ENCODE results near the gene CCDC85A. TPM values are rescaled to one million over a fixed set of nuclear protein-coding genes. Genes with fewer than 3 reads are reported as not detected.

The CCDC85A gene
- total and polyA plus RNA-seq, 11 donors, result 1.6 to 14.2 (median 4.0) TPM

- DNase-seq (no peak), ATAC-seq (no peak)
- intact Hi-C loops (cut with DNase I), result no loop called here
- Histone ChIP-seq H3K9me3 (no peaks in the 10 kb centered on the region), H3K36me3 (peaks cover 0 to 3% (median 0%) of the 10 kb centered on the region in 9 donors), H3K4me3 (no peak overlapping the region), H3K27ac (no peak overlapping the region), H3K4me1 (peaks cover 0 to 4% (median 0%) of the 10 kb centered on the region in 12 donors), H3K27me3 (no peaks in the 10 kb centered on the region)
- WGBS, 4 donors, result 68 to 80% (median 75%) methylated on average over 2 of the region's 2 CpGs
- no peak for TF ChIP-seq CTCF (IDR thresholded peaks at IDR 0.05)
- TF ChIP-seq POLR2A (IDR thresholded peaks at IDR 0.05), result no peak
Measured at GRCh38 chr2:56380861-56381260, 197.1 kb downstream of the CCDC85A start.

DNA sequence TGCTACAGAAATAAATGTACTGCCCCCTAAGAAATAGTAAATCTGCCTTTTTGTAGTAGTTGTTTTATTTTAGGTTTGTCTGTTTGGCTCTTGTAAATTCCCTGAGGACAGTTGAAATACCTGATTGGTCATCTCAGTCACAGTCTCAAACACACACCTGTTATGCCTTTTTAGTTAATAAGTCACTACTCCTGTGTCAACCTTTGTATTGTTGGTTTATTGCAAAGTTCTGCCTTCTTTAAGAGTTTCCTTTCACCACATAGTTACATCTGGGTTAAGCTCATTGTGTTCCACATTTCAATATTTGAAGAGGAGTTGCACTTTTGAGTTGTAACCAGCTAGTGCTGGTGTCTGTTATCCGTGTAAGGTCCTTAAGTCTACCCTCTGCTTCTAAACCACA lies 198.7 kb downstream of the CCDC85A start:
- DNase-seq, result no peak
- 0% methylated on average over 1 of the region's 1 CpG for WGBS, 4 donors
- no peaks in the 10 kb centered on the region for H3K9me3 ChIP-seq
- no peak overlapping the region for H3K27ac ChIP-seq
- TF ChIP-seq POLR2A (IDR thresholded peaks at IDR 0.05) (no peak), CTCF (IDR thresholded peaks at IDR 0.05) (no peak)
- H3K36me3 ChIP-seq, result peaks cover 0 to 3% (median 0%) of the 10 kb centered on the region in 9 donors
- no peaks in the 10 kb centered on the region for H3K4me1 ChIP-seq
- no peaks in the 10 kb centered on the region for H3K27me3 ChIP-seq
- H3K4me3 ChIP-seq, result no peak overlapping the region
- no peak for ATAC-seq
- intact Hi-C loops (cut with DNase I), result no loop called here

DNA sequence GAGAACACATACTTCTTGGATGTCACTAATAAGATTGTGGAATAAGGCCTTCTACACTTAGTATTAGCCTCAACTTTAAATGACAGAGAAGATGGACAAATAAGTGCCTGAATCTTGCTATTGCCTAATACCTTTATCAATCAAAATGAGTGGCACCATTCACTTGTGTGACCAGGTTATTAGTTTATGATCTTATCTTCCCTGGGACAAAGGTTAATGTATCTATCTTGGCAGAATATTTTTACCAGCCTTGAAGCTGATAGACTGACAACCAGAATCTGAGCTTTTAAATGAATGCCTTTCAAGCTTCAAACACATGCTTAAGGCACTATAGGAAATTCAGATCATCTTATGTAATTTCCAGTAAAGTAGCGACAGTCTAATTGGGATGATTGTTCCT lies 202.9 kb downstream of the CCDC85A start:
- DNase-seq, result no peak
- no peak overlapping the region for H3K27ac ChIP-seq
- H3K9me3 ChIP-seq, result no peaks in the 10 kb centered on the region
- WGBS, 4 donors, result 90 to 100% (median 92%) methylated on average over 1 of the region's 1 CpG
- intact Hi-C loops (cut with DNase I), result no loop called here
- TF ChIP-seq CTCF (IDR thresholded peaks at IDR 0.05) (no peak), POLR2A (IDR thresholded peaks at IDR 0.05) (no peak)
- peaks cover 0 to 3% (median 0%) of the 10 kb centered on the region in 9 donors for H3K36me3 ChIP-seq
- ATAC-seq, result no peak
- H3K27me3 ChIP-seq, result no peaks in the 10 kb centered on the region
- no peak overlapping the region for H3K4me3 ChIP-seq
- no peaks in the 10 kb centered on the region for H3K4me1 ChIP-seq

DNA sequence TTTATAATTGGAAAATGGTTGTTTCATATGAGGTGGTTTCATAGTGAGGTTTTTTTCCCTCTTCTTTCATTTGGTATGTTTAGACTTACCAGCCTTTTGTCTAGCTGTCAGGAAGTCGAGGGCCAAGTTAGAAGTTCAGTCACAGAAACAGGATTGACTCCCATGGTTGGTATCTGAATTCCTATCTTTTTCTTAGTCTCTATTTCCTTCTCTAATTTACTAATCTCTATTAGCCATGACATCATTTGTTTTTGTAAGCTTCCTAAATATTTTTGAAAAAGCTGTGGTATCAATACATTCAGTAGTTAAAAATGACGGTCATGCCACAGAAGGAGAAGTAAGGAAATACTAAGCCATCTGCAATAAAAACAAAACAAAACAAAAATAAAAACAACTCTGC lies 206.9 kb downstream of the CCDC85A start:
- intact Hi-C loops (cut with DNase I), result no loop called here
- 56 to 74% (median 65%) methylated on average over 2 of the region's 2 CpGs for WGBS, 4 donors

More for the DNA sequence above, 206.9 kb downstream of the CCDC85A start:
- Histone ChIP-seq H3K27me3 (no peaks in the 10 kb centered on the region), H3K4me1 (no peaks in the 10 kb centered on the region), H3K27ac (no peak overlapping the region), H3K4me3 (no peak overlapping the region), H3K9me3 (no peaks in the 10 kb centered on the region), H3K36me3 (no peaks in the 10 kb centered on the region)
- DNase-seq (no peak), ATAC-seq (no peak)
- TF ChIP-seq POLR2A (IDR thresholded peaks at IDR 0.05), result no peak
- no peak for TF ChIP-seq CTCF (IDR thresholded peaks at IDR 0.05)
